ENCODE measurements around the gene CIROP. TPM values are rescaled to one million over a fixed set of nuclear protein-coding genes. Genes with fewer than 3 reads are reported as not detected.
A peak's percentile ranks its signal among the peaks of the same experiment; 100 is the strongest.
"Not testable (repeated sequence)": the region's sequence is repeated elsewhere in the genome, so short reads cannot be mapped to it uniquely, and the experiment has no call there.

CIROP gene
- total RNA-seq, 1 donor from 2014 or later, result not detected

- DNase-seq (ENCODE audit: low read depth in 2 of 2), result no peak
These were observed 9.3 kb upstream of the CIROP start for GRCh38 chr14:23114120-23114458.

- no peak for DNase-seq (ENCODE audit: low read depth in 2 of 2)
These were observed 8.8 kb upstream of the CIROP start for GRCh38 chr14:23113431-23114119.

- no peak for DNase-seq (ENCODE audit: low read depth in 2 of 2)
These were observed 7.8 kb upstream of the CIROP start for GRCh38 chr14:23112359-23113178.

GRCh38 chr14:23110579-23111365 is 6.0 kb upstream of the CIROP start:
- no peak for DNase-seq (ENCODE audit: low read depth in 2 of 2)

GRCh38 chr14:23109769-23110168 is 5.0 kb upstream of the CIROP start:
- no peak for DNase-seq (ENCODE audit: low read depth in 2 of 2)

- not testable (repeated sequence) for DNase-seq (ENCODE audit: low read depth in 2 of 2)
These were observed 3.4 kb upstream of the CIROP start for GRCh38 chr14:23108169-23108568.

GRCh38 chr14:23107620-23108019 is 2.8 kb upstream of the CIROP start:
- DNase-seq (ENCODE audit: low read depth in 2 of 2), result not testable (repeated sequence)

- no peak for DNase-seq (ENCODE audit: low read depth in 2 of 2)
These were observed 1.9 kb upstream of the CIROP start for GRCh38 chr14:23106747-23107045.

- no peak for DNase-seq (ENCODE audit: low read depth in 2 of 2)
These were observed 597 bp upstream of the CIROP start for GRCh38 chr14:23105348-23105824.

- no peak for DNase-seq (ENCODE audit: low read depth in 2 of 2)
These were observed 659 bp downstream of the CIROP start for GRCh38 chr14:23104070-23104590.

- no peak for DNase-seq (ENCODE audit: low read depth in 2 of 2)
These were observed 1.2 kb downstream of the CIROP start for GRCh38 chr14:23103581-23103980.

- DNase-seq (ENCODE audit: low read depth in 2 of 2), result no peak
These were observed 2.0 kb downstream of the CIROP start for GRCh38 chr14:23102801-23103200.

GRCh38 chr14:23101986-23102625 is 2.7 kb downstream of the CIROP start:
- no peak for DNase-seq (ENCODE audit: low read depth in 2 of 2)

GRCh38 chr14:23101213-23101970 is 3.4 kb downstream of the CIROP start:
- DNase-seq (ENCODE audit: low read depth in 2 of 2), result no peak

- DNase-seq (ENCODE audit: low read depth in 2 of 2), result no peak
These were observed 5.5 kb downstream of the CIROP start for GRCh38 chr14:23099212-23099861.

GRCh38 chr14:23097786-23098185 is 7.0 kb downstream of the CIROP start:
- no peak for DNase-seq (ENCODE audit: low read depth in 2 of 2)

- peak; percentile 99 for DNase-seq (ENCODE audit: low read depth in 2 of 2)
These were observed 9.3 kb downstream of the CIROP start, which contains the start of gene C14orf119 for GRCh38 chr14:23095196-23096108. C14orf119 (plus strand) TSS chr14:23095505; CDS start chr14:23097659, 2,154 bp downstream.

- peak; percentile 54 to 89 for DNase-seq (ENCODE audit: low read depth in 2 of 2)
These were observed 10.1 kb downstream of the CIROP start, which contains the start of gene ACIN1 for GRCh38 chr14:23094666-23095195. ACIN1 (minus strand) TSS chr14:23095136; CDS start chr14:23095112, 24 bp downstream.

Data from dermis microvascular lymphatic vessel endothelial cell (primary cell).